ENCODE data around the gene SLC6A7.
A peak's percentile ranks its signal among the peaks of the same experiment; 100 is the strongest.

Gene SLC6A7

GRCh38 chr5:150156027-150156368 is 33.9 kb upstream of the SLC6A7 start:
- DNase-seq: no peak

GRCh38 chr5:150156540-150156939 is 33.3 kb upstream of the SLC6A7 start:
- no peak for DNase-seq

- DNase-seq: no peak
These were observed 32.7 kb upstream of the SLC6A7 start for GRCh38 chr5:150157168-150157567.

GRCh38 chr5:150158170-150158949 is 31.5 kb upstream of the SLC6A7 start:
- DNase-seq: no peak

GRCh38 chr5:150159031-150159430 is 30.8 kb upstream of the SLC6A7 start:
- no peak for DNase-seq

GRCh38 chr5:150159741-150160179 is 30.1 kb upstream of the SLC6A7 start:
- DNase-seq: no peak

GRCh38 chr5:150160448-150161081 is 29.3 kb upstream of the SLC6A7 start:
- no peak for DNase-seq

- peak; percentile 87 for DNase-seq
These were observed 28.4 kb upstream of the SLC6A7 start for GRCh38 chr5:150161242-150162141.

- no peak for DNase-seq
These were observed 27.7 kb upstream of the SLC6A7 start for GRCh38 chr5:150162142-150162513.

GRCh38 chr5:150163035-150163434 is 26.8 kb upstream of the SLC6A7 start:
- no peak for DNase-seq

- DNase-seq: no peak
These were observed 26.3 kb upstream of the SLC6A7 start for GRCh38 chr5:150163547-150164059.

- DNase-seq: no peak
These were observed 25.5 kb upstream of the SLC6A7 start for GRCh38 chr5:150164211-150164980.

GRCh38 chr5:150166037-150166649 is 23.7 kb upstream of the SLC6A7 start:
- no peak for DNase-seq

- DNase-seq: no peak
These were observed 23.0 kb upstream of the SLC6A7 start, which contains the start of gene CDX1 for GRCh38 chr5:150166650-150167511. Gene CDX1, plus strand, starts transcription at chr5:150166778. Its CDS starts 99 bp downstream, at chr5:150166877.

- DNase-seq: no peak
These were observed 22.4 kb upstream of the SLC6A7 start for GRCh38 chr5:150167512-150167850.

GRCh38 chr5:150167908-150168307 is 22.0 kb upstream of the SLC6A7 start:
- DNase-seq: no peak

GRCh38 chr5:150168864-150169263 is 21.0 kb upstream of the SLC6A7 start:
- DNase-seq: no peak

- DNase-seq: no peak
These were observed 17.7 kb upstream of the SLC6A7 start for GRCh38 chr5:150172145-150172544.

GRCh38 chr5:150172556-150172955 is 17.3 kb upstream of the SLC6A7 start:
- DNase-seq: no peak

GRCh38 chr5:150173161-150173560 is 16.7 kb upstream of the SLC6A7 start:
- no peak for DNase-seq

GRCh38 chr5:150174285-150174684 is 15.6 kb upstream of the SLC6A7 start:
- DNase-seq: no peak

Data from OCI-M1 (cell line).